K562 (cell line): Measurements from ENCODE around the gene TMEM72. TPM values are rescaled to one million over a fixed set of nuclear protein-coding genes. Genes with fewer than 3 reads are reported as not detected.

ENCODE experiments used
- CBX3 ChIP-seq, 2 experiments: IDR thresholded peaks; 1 replicate in 1 of 2; 2 replicates in 1 of 2; pipeline ENCODE4 v1.6.1; 2012; ENCODE audit warnings: inconsistent platforms in 2 of 2, low read length in 2 of 2, borderline replicate concordance in 1 of 2, control low read depth in 1 of 2
- CBX8 ChIP-seq: fragments of 200-600 bp; sonication (generic); IDR thresholded peaks from 2 replicates; pipeline ENCODE4 v1.6.1; 2012; ENCODE audit warnings: borderline replicate concordance, mixed run types, low read depth, mild to moderate bottlenecking, moderate library complexity, mixed read lengths, low read length, control low read depth, inconsistent platforms; ENCODE audit not compliant: poor library complexity, severe bottlenecking; ENCODE audit errors: extremely low read depth
- ELF4 ChIP-seq: fragments of 450-650 bp; formaldehyde crosslinking; IDR thresholded peaks from 2 replicates; pipeline ENCODE4 v1.4.0; 2022; ENCODE audit warnings: missing genetic modification characterization
- GTF2F1 ChIP-seq: IDR thresholded peaks from 2 replicates; pipeline ENCODE4 v1.6.1; 2011; ENCODE audit warnings: low read depth, low read length, improper control_type of control experiment
- HMG20A ChIP-seq: fragments of 450-650 bp; formaldehyde crosslinking; conservative IDR thresholded peaks from 2 replicates; pipeline ENCODE4 v1.4.0; 2020; ENCODE audit warnings: mild to moderate bottlenecking, mixed read lengths
- KLF10 ChIP-seq: fragments of 250-450 bp; sonication (Bioruptor Pico); IDR thresholded peaks from 2 replicates; pipeline ENCODE4 v1.6.1; 2021; ENCODE audit warnings: matching md5 sums
- MEF2D ChIP-seq: conservative IDR thresholded peaks from 2 replicates; pipeline ENCODE4 v1.6.1; 2016; ENCODE audit warnings: low read depth, missing genetic modification characterization, missing compliant biosample characterization
- MTA1 ChIP-seq: fragments of 450-650 bp; IDR thresholded peaks from 2 replicates; pipeline ENCODE4 v1.6.1; 2017; ENCODE audit warnings: borderline replicate concordance
- TAF1 ChIP-seq: IDR thresholded peaks from 2 replicates; pipeline ENCODE4 v1.6.1; 2011; ENCODE audit warnings: mild to moderate bottlenecking, low read length, moderate library complexity; ENCODE audit not compliant: insufficient read depth, control insufficient read depth, severe bottlenecking; ENCODE audit errors: extremely low read depth
- TAF9B ChIP-seq: fragments of 450-650 bp; IDR thresholded peaks from 2 replicates; pipeline ENCODE4 v1.6.1; 2018; ENCODE audit warnings: mild to moderate bottlenecking; ENCODE audit not compliant: partially characterized antibody
- ZNF140 ChIP-seq: fragments of 250-450 bp; sonication (Bioruptor Pico); IDR thresholded peaks from 2 replicates; pipeline ENCODE4 v1.8.0; 2021; ENCODE audit warnings: moderate library complexity, mild to moderate bottlenecking, inconsistent platforms
- ZNF57 ChIP-seq: fragments of 450-650 bp; formaldehyde crosslinking; IDR thresholded peaks from 2 replicates; pipeline ENCODE4 v1.4.0; 2020; ENCODE audit warnings: mild to moderate bottlenecking, moderate library complexity
- polyA plus RNA-seq, 8 experiments: library from polyadenylated mRNA; depleted of rRNA in 4 of 8; stranded (reverse) in 5 of 8; unstranded in 3 of 8; fragments of >200 nt; fragmentation: Nextera tagmentation in 2 of 8; fragmentation: Illumina TruSeq in 1 of 8; extraction: Ambion mirVana in 2 of 8; extraction: Trizol in 1 of 8; gene quantifications; 2 replicates each; pipeline versions ENCODE4 v1.2.1 to v1.2.3, GENCODE V29; 2011 to 2014; ENCODE audit warnings: inconsistent platforms in 1 of 8, missing spikeins in 1 of 8
- total RNA-seq, 7 experiments: library from RNA; depleted of rRNA in 6 of 7; stranded (reverse); fragments of >200 nt in 6 of 7; fragmentation: Illumina TruSeq in 2 of 7; extraction: Trizol in 2 of 7; gene quantifications; 2 replicates each; pipeline versions ENCODE4 v1.2.1 to v1.2.3, GENCODE V29; 2011 to 2021; ENCODE audit warnings: low replicate concordance in 1 of 7
- TF ChIP-seq, protein P1 (sequence below): fragments of 450-650 bp; formaldehyde crosslinking; IDR thresholded peaks from 2 replicates; pipeline ENCODE4 v1.4.0; 2020; ENCODE audit warnings: mild to moderate bottlenecking, moderate library complexity
- TF ChIP-seq, protein P2 (sequence below): fragments of 250-450 bp; sonication (Bioruptor Pico); IDR thresholded peaks from 2 replicates; pipeline ENCODE4 v1.8.0; 2022; ENCODE audit warnings: moderate library complexity, mild to moderate bottlenecking, inconsistent platforms
- TF ChIP-seq, protein P3 (sequence below): fragments of 450-650 bp; IDR thresholded peaks from 2 replicates; pipeline ENCODE4 v1.7.0; 2016; ENCODE audit warnings: borderline replicate concordance
- TF ChIP-seq, protein P4 (sequence below): fragments of 450-650 bp; conservative IDR thresholded peaks from 2 replicates; pipeline ENCODE4 v1.6.1; 2016; ENCODE audit warnings: missing genetic modification characterization, low read depth, mild to moderate bottlenecking, control low read depth, missing compliant biosample characterization
- TF ChIP-seq, protein P5 (sequence below): fragments of 250-450 bp; sonication (Bioruptor Pico); IDR thresholded peaks from 2 replicates; pipeline ENCODE4 v1.8.0; 2021; ENCODE audit warnings: moderate library complexity, mild to moderate bottlenecking, inconsistent platforms

The TMEM72 gene
- total and polyA plus RNA-seq, 9 of the 15 experiments (the other 6 are each of a cell fraction or from before 2014, with no cell fraction given) = not detected

DNA sequence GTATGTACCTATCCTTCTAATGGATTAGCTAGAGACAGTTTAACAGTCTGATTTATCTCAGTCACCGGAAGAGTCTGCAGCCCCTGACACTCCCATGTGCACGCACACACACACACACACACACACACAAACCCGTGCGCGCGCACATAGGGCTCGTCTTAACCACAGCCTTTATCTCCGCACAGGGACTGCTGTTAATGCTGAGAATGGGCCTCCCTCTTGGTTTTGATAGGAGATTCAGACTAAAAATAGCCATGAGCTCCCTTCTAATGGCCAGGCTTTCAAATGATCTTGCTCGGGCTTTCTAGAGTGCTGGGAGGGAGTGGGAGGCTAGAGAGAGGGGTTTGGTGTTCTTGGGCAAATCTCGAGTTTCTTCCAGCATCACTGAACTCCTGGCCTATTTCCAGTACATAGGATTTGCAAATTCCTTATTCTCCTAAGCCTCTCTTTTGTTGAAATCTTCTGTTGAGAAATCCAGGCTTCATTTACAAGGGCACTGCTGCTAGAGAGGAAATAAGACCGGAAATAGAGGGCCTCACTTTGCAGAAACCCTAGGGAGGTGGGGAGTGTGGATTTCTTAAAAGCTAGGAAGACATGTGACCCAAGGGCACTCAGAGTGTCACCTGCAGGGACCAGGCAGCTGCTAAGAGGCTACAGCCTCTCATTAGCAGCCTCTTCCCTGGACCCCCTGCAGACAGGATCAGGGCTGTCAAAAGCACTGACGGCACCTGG lies 2.4 kb downstream of the TMEM72 start (continued):
- TF ChIP-seq MEF2D (tag) (peak; percentile 100), CBX3 (IDR thresholded peaks at IDR 0.05; ENCODE audit: borderline replicate concordance in 1 of 2, low read length in 2 of 2) (0 out of 3 replicates have a peak, but pooled peaks of 1 of the 2 experiments have one; percentile 27), TAF1 (no peak), GTF2F1 (no peak), ZNF140 (CRISPR knock-in tag) (no peak), KLF10 (no peak), ZNF57 (CRISPR knock-in tag) (no peak), HMG20A (no peak), CBX8 (no peak), MTA1 (peak; percentile 65; the same call in 1 of the 2 replicates), TAF9B (no peak), ELF4 (CRISPR knock-in tag) (peak; percentile 89)
- TF ChIP-seq, protein P1, sequence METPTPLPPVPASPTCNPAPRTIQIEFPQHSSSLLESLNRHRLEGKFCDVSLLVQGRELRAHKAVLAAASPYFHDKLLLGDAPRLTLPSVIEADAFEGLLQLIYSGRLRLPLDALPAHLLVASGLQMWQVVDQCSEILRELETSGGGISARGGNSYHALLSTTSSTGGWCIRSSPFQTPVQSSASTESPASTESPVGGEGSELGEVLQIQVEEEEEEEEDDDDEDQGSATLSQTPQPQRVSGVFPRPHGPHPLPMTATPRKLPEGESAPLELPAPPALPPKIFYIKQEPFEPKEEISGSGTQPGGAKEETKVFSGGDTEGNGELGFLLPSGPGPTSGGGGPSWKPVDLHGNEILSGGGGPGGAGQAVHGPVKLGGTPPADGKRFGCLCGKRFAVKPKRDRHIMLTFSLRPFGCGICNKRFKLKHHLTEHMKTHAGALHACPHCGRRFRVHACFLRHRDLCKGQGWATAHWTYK (CRISPR knock-in tag) = 0 out of 2 replicates have a peak, but pooled peaks have one; percentile 19
- TF ChIP-seq, protein P2, sequence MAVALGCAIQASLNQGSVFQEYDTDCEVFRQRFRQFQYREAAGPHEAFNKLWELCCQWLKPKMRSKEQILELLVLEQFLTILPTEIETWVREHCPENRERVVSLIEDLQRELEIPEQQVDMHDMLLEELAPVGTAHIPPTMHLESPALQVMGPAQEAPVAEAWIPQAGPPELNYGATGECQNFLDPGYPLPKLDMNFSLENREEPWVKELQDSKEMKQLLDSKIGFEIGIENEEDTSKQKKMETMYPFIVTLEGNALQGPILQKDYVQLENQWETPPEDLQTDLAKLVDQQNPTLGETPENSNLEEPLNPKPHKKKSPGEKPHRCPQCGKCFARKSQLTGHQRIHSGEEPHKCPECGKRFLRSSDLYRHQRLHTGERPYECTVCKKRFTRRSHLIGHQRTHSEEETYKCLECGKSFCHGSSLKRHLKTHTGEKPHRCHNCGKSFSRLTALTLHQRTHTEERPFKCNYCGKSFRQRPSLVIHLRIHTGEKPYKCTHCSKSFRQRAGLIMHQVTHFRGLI (CRISPR knock-in tag) = peak; percentile 25; the same call in 1 of the 2 replicates
- TF ChIP-seq, protein P3, sequence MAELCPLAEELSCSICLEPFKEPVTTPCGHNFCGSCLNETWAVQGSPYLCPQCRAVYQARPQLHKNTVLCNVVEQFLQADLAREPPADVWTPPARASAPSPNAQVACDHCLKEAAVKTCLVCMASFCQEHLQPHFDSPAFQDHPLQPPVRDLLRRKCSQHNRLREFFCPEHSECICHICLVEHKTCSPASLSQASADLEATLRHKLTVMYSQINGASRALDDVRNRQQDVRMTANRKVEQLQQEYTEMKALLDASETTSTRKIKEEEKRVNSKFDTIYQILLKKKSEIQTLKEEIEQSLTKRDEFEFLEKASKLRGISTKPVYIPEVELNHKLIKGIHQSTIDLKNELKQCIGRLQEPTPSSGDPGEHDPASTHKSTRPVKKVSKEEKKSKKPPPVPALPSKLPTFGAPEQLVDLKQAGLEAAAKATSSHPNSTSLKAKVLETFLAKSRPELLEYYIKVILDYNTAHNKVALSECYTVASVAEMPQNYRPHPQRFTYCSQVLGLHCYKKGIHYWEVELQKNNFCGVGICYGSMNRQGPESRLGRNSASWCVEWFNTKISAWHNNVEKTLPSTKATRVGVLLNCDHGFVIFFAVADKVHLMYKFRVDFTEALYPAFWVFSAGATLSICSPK = no peak
- TF ChIP-seq, protein P4, sequence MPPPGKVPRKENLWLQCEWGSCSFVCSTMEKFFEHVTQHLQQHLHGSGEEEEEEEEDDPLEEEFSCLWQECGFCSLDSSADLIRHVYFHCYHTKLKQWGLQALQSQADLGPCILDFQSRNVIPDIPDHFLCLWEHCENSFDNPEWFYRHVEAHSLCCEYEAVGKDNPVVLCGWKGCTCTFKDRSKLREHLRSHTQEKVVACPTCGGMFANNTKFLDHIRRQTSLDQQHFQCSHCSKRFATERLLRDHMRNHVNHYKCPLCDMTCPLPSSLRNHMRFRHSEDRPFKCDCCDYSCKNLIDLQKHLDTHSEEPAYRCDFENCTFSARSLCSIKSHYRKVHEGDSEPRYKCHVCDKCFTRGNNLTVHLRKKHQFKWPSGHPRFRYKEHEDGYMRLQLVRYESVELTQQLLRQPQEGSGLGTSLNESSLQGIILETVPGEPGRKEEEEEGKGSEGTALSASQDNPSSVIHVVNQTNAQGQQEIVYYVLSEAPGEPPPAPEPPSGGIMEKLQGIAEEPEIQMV (tag) = no peak
- TF ChIP-seq, protein P5, sequence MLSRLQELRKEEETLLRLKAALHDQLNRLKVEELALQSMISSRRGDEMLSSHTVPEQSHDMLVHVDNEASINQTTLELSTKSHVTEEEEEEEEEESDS (CRISPR knock-in tag) = no peak
